Common myeloid progenitor, CD34-positive (primary cell): ENCODE measurements around the gene NRROS.

Experiments
- CTCF ChIA-PET: fragments of 350-600 bp; sonication (Branson Sonifier 250); formaldehyde crosslinking; loops from one replicate; lab custom pipeline; 2021; ENCODE audit warnings: antibody characterized with exemption; lab: Charles Lee
- POLR2A ChIA-PET: fragments of 350-600 bp; sonication (Branson Sonifier 250); formaldehyde crosslinking; loops from one replicate; lab custom pipeline; 2021; ENCODE audit warnings: antibody characterized with exemption; lab: Charles Lee
- DNase-seq, 3 donors: peaks; one replicate each; pipeline versions ENCODE4 v3.0.0 to v3.0.0-alpha.2; 2013
- H3K27ac ChIP-seq, 2 experiments: 1 replicate in 1 of 2; 2 replicates in 1 of 2; pipeline ENCODE4 v1.7.0; 2013; ENCODE audit warnings: inconsistent platforms in 2 of 2, low read length in 2 of 2, mild to moderate bottlenecking in 2 of 2, low read depth in 1 of 2, moderate library complexity in 1 of 2; ENCODE audit not compliant: severe bottlenecking in 2 of 2, insufficient read depth in 1 of 2, poor library complexity in 1 of 2
- H3K27me3 ChIP-seq, 5 experiments: replicated peaks in 2 of 5; 1 replicate in 3 of 5; 2 replicates in 2 of 5; pipeline versions ENCODE4 v1.6.1 to v1.7.0; 2013; ENCODE audit warnings: low read length in 4 of 5, mild to moderate bottlenecking in 2 of 5, moderate library complexity in 2 of 5, inconsistent platforms in 1 of 5; ENCODE audit not compliant: insufficient read depth in 5 of 5, control insufficient read depth in 4 of 5
- H3K36me3 ChIP-seq, 4 experiments: 1 replicate in 2 of 4; 2 replicates in 2 of 4; pipeline versions ENCODE4 v1.6.1 to v1.7.0; 2013; ENCODE audit warnings: low read length in 3 of 4, control low read depth in 1 of 4, mild to moderate bottlenecking in 1 of 4; ENCODE audit not compliant: control insufficient read depth in 4 of 4, insufficient read depth in 4 of 4
- H3K4me1 ChIP-seq, 4 experiments: 1 replicate in 3 of 4; 2 replicates in 1 of 4; pipeline versions ENCODE4 v1.6.1 to v1.7.1; 2013; ENCODE audit warnings: low read length in 3 of 4, mild to moderate bottlenecking in 3 of 4, control low read depth in 1 of 4, inconsistent platforms in 1 of 4, moderate library complexity in 1 of 4; ENCODE audit not compliant: control insufficient read depth in 4 of 4, insufficient read depth in 4 of 4; ENCODE audit errors: control extremely low read depth in 1 of 4
- H3K4me3 ChIP-seq, 7 experiments: 1 replicate in 4 of 7; 2 replicates in 3 of 7; pipeline versions ENCODE4 v1.5.1 to v1.7.0; 2013; ENCODE audit warnings: mild to moderate bottlenecking in 7 of 7, low read length in 6 of 7, moderate library complexity in 6 of 7, inconsistent platforms in 2 of 7, low read depth in 2 of 7, control low read depth in 1 of 7; ENCODE audit not compliant: insufficient read depth in 4 of 7, control insufficient read depth in 1 of 7; ENCODE audit errors: extremely low read depth in 1 of 7
- H3K9me3 ChIP-seq, 5 experiments: 1 replicate in 4 of 5; 2 replicates in 1 of 5; pipeline versions ENCODE4 v1.6.1 to v1.7.1; 2013; ENCODE audit warnings: low read length in 4 of 5, mild to moderate bottlenecking in 2 of 5, inconsistent platforms in 1 of 5, low read depth in 1 of 5, moderate library complexity in 1 of 5; ENCODE audit not compliant: control insufficient read depth in 4 of 5, insufficient read depth in 2 of 5; ENCODE audit errors: control extremely low read depth in 1 of 5
- WGBS: methylation state at CpG from one replicate; pipeline ENCODE4 v1.1.5; 2013; ENCODE audit not compliant: insufficient coverage; 5-methylcytosine and 5-hydroxymethylcytosine counted together

NRROS gene

DNA sequence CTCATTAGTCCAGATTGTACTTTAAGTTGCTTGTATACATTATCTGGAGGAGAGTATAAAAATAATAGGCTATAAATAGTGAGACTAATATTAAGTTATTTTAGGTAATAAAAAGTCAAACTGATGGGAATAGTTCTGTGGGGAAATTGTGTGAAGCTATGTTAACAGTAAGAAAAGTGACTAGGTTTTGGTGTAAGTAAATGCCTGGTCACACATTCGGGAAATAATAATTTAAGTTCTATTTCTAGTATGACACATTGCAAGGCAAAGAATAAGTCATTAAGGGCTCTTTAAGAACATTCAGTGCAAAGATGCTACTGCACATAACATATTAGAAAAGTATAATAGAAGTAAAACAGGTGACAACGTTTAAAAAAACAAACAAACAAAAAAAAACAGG is 18.8 kb upstream of the NRROS start:
- Histone ChIP-seq H3K27me3 (no peaks in the 10 kb centered on the region), H3K4me1 (peaks cover 25 to 85% (median 74%) of the 10 kb centered on the region in 4 experiments), H3K4me3 (peak overlapping the region in 1 of 7 experiments; percentile 25), H3K36me3 (no peaks in the 10 kb centered on the region), H3K9me3 (no peaks in the 10 kb centered on the region), H3K27ac (peak overlapping the region; percentile 50 to 71)
- ChIA-PET CTCF (interaction anchor here (1.3 to 3.9 kb wide), 4 partner anchors 10 to 56 kb away, joined by 4 to 24 read pairs (median 9); no protein-coding TSS in a partner anchor), POLR2A (interaction anchor here (1.2 to 2.4 kb wide), 2 partner anchors 9 to 11 kb away, joined by 5 to 16 read pairs; no protein-coding TSS in a partner anchor)
- DNase-seq = no peak
- WGBS = 100% methylated on average over 1 of the region's 2 CpGs

DNA sequence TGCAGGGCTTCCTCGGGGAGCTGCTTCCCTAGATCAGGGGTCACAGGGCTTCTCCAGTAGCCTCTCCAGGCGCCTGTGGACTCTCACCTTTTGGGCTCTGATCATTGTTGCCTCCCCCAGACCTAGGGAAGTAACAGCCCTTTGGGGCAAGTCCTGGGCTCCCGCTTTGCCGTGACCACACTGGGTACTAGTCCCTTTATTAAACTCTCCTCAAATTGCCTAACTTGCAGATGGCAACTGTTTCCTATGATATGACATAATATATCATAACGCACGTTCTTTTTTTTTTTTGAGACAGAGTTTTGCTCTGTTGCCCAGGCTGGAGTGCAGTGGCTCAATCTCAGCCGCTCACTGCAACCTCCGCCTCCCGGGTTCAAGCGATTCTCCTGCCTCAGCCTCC is 17.9 kb upstream of the NRROS start:
- no peak overlapping the region for H3K27ac ChIP-seq
- no peak overlapping the region for H3K4me3 ChIP-seq
- DNase-seq = no peak
- WGBS = 80% methylated on average over 5 of the region's 10 CpGs
- ChIA-PET POLR2A (interaction anchor here (0.6 kb wide), 1 partner anchor 17 kb away, joined by 3 read pairs; no protein-coding TSS in a partner anchor), CTCF (interaction anchor here (0.9 to 3.9 kb wide), 6 partner anchors 9 to 55 kb away, joined by 3 to 24 read pairs (median 4); no protein-coding TSS in a partner anchor)
- no peaks in the 10 kb centered on the region for H3K27me3 ChIP-seq
- H3K36me3 ChIP-seq = no peaks in the 10 kb centered on the region
- peaks cover 28 to 83% (median 71%) of the 10 kb centered on the region in 4 experiments for H3K4me1 ChIP-seq
- H3K9me3 ChIP-seq = no peaks in the 10 kb centered on the region

DNA sequence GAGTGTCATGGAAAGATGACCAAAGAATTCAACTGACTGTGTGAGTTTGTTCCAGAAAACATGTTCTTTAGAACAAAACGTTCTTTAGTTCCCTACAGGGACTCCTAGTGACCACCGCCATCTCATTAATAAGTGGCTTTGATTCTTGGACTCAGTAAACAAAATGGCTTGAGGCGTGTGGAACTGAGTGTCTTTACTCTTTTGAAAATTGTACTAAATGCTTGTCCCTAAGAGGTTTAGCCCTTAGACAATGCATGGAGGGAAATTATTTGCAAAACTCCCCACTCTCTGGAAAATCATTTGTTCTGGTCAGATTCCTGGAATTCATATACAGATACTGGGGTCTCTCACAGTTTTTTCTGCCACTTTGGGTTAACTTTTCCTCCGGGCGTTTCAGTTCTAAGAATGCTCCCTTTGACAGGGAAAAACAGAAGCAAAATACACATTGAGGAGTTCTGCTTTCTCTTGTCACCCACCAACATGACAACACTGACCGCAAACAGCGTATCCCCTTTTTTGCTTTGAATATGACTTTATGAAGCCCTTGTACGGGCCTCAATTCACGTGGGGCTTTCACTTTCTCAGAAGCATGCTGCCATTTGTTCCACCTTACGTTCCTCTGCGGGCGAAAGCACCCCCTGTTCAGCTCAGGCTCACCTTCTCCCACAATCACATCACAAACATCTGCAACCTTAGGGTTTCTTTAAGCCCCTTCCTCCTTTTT is 15.3 kb upstream of the NRROS start:
- peak overlapping the region; percentile 25 to 79 for H3K27ac ChIP-seq

DNA sequence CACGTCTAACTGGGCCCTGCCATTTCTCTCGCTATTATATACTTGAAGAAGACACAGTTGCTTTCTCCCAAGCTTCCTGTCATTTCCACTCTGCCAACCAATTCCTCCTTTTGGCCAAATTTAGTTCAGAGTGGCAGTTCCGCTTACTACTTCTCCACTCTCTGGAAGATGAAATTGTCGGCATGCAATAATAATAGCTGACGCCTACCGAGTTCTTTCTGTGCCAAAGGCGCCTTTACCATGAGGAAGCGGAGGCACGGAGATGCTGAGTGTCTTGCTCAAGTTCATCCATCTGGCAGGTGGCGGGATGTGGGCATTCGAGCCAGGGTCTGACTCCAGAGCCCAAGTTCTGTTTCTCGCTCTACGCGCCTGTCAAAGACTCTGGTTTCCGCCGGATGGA is 14.6 kb upstream of the NRROS start:
- 89% methylated on average over 15 of the region's 16 CpGs for WGBS
- Histone ChIP-seq H3K4me1 (peaks cover 25 to 87% (median 71%) of the 10 kb centered on the region in 4 experiments), H3K4me3 (peak overlapping the region in 6 of 7 experiments; percentile 20 to 65 (median 42)), H3K27me3 (no peaks in the 10 kb centered on the region), H3K36me3 (no peaks in the 10 kb centered on the region), H3K27ac (peak overlapping the region; percentile 25 to 79), H3K9me3 (no peaks in the 10 kb centered on the region)
- ChIA-PET CTCF (interaction anchor here (1.0 to 1.4 kb wide), 3 partner anchors 10 to 38 kb away, joined by 3 to 4 read pairs (median 3); no protein-coding TSS in a partner anchor), POLR2A (no interaction called here)
- peak in 2 of 3 donors; percentile 53 to 57 for DNase-seq

More for the DNA sequence above, 15.3 kb upstream of the NRROS start:
- ChIA-PET CTCF (interaction anchor here (1.4 kb wide), 2 partner anchors 10 to 12 kb away, joined by 3 to 4 read pairs; no protein-coding TSS in a partner anchor), POLR2A (no interaction called here)
- peak; percentile 82 to 96 (median 94) for DNase-seq
- Histone ChIP-seq H3K36me3 (no peaks in the 10 kb centered on the region), H3K27me3 (no peaks in the 10 kb centered on the region), H3K9me3 (no peaks in the 10 kb centered on the region), H3K4me1 (peaks cover 24 to 84% (median 69%) of the 10 kb centered on the region in 4 experiments), H3K4me3 (peak overlapping the region in 6 of 7 experiments; percentile 20 to 65 (median 42))
- 20% methylated on average over 10 of the region's 12 CpGs for WGBS

DNA sequence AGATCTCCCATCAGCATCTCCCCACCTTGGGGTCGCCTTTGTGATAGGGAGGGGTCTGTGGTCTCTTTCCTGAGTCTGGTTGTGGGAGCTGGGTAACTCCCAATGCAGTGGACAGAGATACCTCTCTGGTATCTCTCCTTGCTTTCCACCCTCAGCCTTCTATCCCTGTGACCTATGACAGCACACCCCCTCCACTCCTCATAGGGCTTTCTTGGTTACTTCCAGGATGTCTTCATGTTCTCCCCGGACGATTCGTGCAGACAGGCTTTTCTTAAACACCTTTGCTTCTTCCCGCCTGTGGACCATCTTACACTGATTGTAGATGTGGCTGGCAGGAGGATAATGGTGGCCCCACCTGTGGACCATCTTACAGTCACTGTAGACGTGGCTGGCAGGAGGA is 14.2 kb upstream of the NRROS start:
- Histone ChIP-seq H3K27ac (peak overlapping the region; percentile 25 to 79), H3K36me3 (no peaks in the 10 kb centered on the region), H3K9me3 (no peaks in the 10 kb centered on the region), H3K4me1 (peaks cover 23 to 87% (median 71%) of the 10 kb centered on the region in 4 experiments), H3K4me3 (peak overlapping the region in 2 of 7 experiments; percentile 20 to 23), H3K27me3 (no peaks in the 10 kb centered on the region)
- POLR2A ChIA-PET = no interaction called here
- DNase-seq = no peak
- 86% methylated on average over 4 of the region's 6 CpGs for WGBS
- CTCF ChIA-PET = interaction anchor here (1.0 kb wide), 1 partner anchor 38 kb away, joined by 3 read pairs; no protein-coding TSS in a partner anchor

GRCh38 chr3:196627918-196628231 is 11.6 kb upstream of the NRROS start:
- Histone ChIP-seq H3K4me1 (peaks cover 30 to 82% (median 76%) of the 10 kb centered on the region in 4 experiments), H3K27me3 (no peaks in the 10 kb centered on the region), H3K36me3 (no peaks in the 10 kb centered on the region), H3K9me3 (no peaks in the 10 kb centered on the region), H3K4me3 (no peak overlapping the region), H3K27ac (no peak overlapping the region)
- 99% methylated on average over 6 of the region's 8 CpGs for WGBS
- POLR2A ChIA-PET = no interaction called here
- CTCF ChIA-PET = interaction anchor here (20.3 kb wide), 1 partner anchor 17 kb away, joined by 306 read pairs; no protein-coding TSS in a partner anchor
- no peak for DNase-seq

DNA sequence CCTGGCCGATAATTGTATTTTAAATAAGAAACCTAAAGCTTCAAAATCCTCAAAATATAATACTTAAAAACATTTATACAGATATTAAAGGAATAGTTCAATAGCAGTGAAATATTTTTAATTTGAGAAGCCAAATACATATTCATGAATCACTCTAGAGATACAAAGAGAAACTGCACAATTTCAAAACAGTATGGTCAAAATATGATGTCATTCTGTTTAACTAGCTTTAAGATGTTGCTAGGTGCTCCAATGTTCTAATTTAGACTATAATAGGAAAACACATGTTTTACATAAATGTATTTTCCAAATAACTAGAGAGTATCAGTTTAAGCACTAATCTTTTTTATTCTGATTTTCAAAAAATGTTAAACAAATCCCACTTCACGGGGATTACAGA is 10.3 kb upstream of the NRROS start:
- no peak overlapping the region for H3K4me3 ChIP-seq
- WGBS = 63% methylated on average over 1 of the region's 2 CpGs
- H3K4me1 ChIP-seq = peaks cover 31 to 84% (median 75%) of the 10 kb centered on the region in 4 experiments
- ChIA-PET POLR2A (no interaction called here), CTCF (interaction anchor here (1.0 to 20.3 kb wide), 4 partner anchors 9 to 32 kb away, joined by 3 to 306 read pairs (median 14); no protein-coding TSS in a partner anchor)
- no peaks in the 10 kb centered on the region for H3K36me3 ChIP-seq
- no peaks in the 10 kb centered on the region for H3K9me3 ChIP-seq
- DNase-seq = peak in 2 of 3 donors; percentile 54 to 67
- H3K27me3 ChIP-seq = no peaks in the 10 kb centered on the region
- H3K27ac ChIP-seq = peak overlapping the region in 1 of 2 experiments; percentile 99
